ENCODE data around the gene MACROH2A2. TPM values are rescaled to one million over a fixed set of nuclear protein-coding genes. Genes with fewer than 3 reads are reported as not detected.
"Not testable (repeated sequence)": the region's sequence is repeated elsewhere in the genome, so short reads cannot be mapped to it uniquely, and the experiment has no call there.

MACROH2A2 gene
- total RNA-seq, 1 donor from 2014 or later = 31.2 TPM

GRCh38 chr10:70097459-70097858 lies 44.8 kb downstream of the MACROH2A2 start:
- H3K36me3 Mint-ChIP-seq (ENCODE audit: unreplicated experiment) = peaks cover 57% of the 10 kb centered on the region

GRCh38 chr10:70098271-70098670 lies 45.6 kb downstream of the MACROH2A2 start:
- no peak overlapping the region for H3K27ac Mint-ChIP-seq (ENCODE audit: unreplicated experiment)
- no peaks in the 10 kb centered on the region for H3K4me1 Mint-ChIP-seq (ENCODE audit: unreplicated experiment)
- no peaks in the 10 kb centered on the region for H3K27me3 Mint-ChIP-seq (ENCODE audit: unreplicated experiment)
- no peaks in the 10 kb centered on the region for H3K9me3 Mint-ChIP-seq (ENCODE audit: unreplicated experiment)
- no peak overlapping the region for H3K4me3 Mint-ChIP-seq (ENCODE audit: unreplicated experiment)
- H3K36me3 Mint-ChIP-seq (ENCODE audit: unreplicated experiment) = peaks cover 56% of the 10 kb centered on the region
- no peak for DNase-seq (ENCODE audit: extremely low spot score, unreplicated experiment)
- TF ChIP-seq CTCF (IDR thresholded peaks at IDR 0.05) = no peak

More at GRCh38 chr10:70097459-70097858, 44.8 kb downstream of the MACROH2A2 start:
- Mint-ChIP-seq H3K9me3 (ENCODE audit: unreplicated experiment) (no peaks in the 10 kb centered on the region), H3K4me1 (ENCODE audit: unreplicated experiment) (no peaks in the 10 kb centered on the region), H3K27me3 (ENCODE audit: unreplicated experiment) (no peaks in the 10 kb centered on the region), H3K27ac (ENCODE audit: unreplicated experiment) (no peak overlapping the region), H3K4me3 (ENCODE audit: unreplicated experiment) (no peak overlapping the region)
- TF ChIP-seq CTCF (IDR thresholded peaks at IDR 0.05) = no peak
- DNase-seq (ENCODE audit: extremely low spot score, unreplicated experiment) = no peak

GRCh38 chr10:70101068-70101562 lies 48.5 kb downstream of the MACROH2A2 start:
- H3K27ac Mint-ChIP-seq (ENCODE audit: unreplicated experiment); H3K4me1 Mint-ChIP-seq (ENCODE audit: unreplicated experiment); H3K4me3 Mint-ChIP-seq (ENCODE audit: unreplicated experiment); H3K27me3 Mint-ChIP-seq (ENCODE audit: unreplicated experiment); DNase-seq (ENCODE audit: extremely low spot score, unreplicated experiment); H3K9me3 Mint-ChIP-seq (ENCODE audit: unreplicated experiment): not testable (repeated sequence)
- peaks cover 46% of the 10 kb centered on the region for H3K36me3 Mint-ChIP-seq (ENCODE audit: unreplicated experiment)

GRCh38 chr10:70101668-70102067 lies 49.0 kb downstream of the MACROH2A2 start:
- peaks cover 44% of the 10 kb centered on the region for H3K36me3 Mint-ChIP-seq (ENCODE audit: unreplicated experiment)
- H3K4me1 Mint-ChIP-seq (ENCODE audit: unreplicated experiment) = peaks cover 7% of the 10 kb centered on the region
- no peak overlapping the region for H3K4me3 Mint-ChIP-seq (ENCODE audit: unreplicated experiment)
- H3K27me3 Mint-ChIP-seq (ENCODE audit: unreplicated experiment) = no peaks in the 10 kb centered on the region
- no peak for DNase-seq (ENCODE audit: extremely low spot score, unreplicated experiment)
- no peak for TF ChIP-seq CTCF (IDR thresholded peaks at IDR 0.05)
- H3K27ac Mint-ChIP-seq (ENCODE audit: unreplicated experiment) = no peak overlapping the region
- H3K9me3 Mint-ChIP-seq (ENCODE audit: unreplicated experiment) = no peaks in the 10 kb centered on the region

GRCh38 chr10:70106958-70107791 lies 54.5 kb downstream of the MACROH2A2 start:
- Mint-ChIP-seq H3K27me3 (ENCODE audit: unreplicated experiment) (no peaks in the 10 kb centered on the region), H3K4me3 (ENCODE audit: unreplicated experiment) (no peak overlapping the region), H3K9me3 (ENCODE audit: unreplicated experiment) (no peaks in the 10 kb centered on the region), H3K36me3 (ENCODE audit: unreplicated experiment) (peaks cover 28% of the 10 kb centered on the region), H3K4me1 (ENCODE audit: unreplicated experiment) (peaks cover 11% of the 10 kb centered on the region), H3K27ac (ENCODE audit: unreplicated experiment) (peak overlapping the region; percentile 70)
- TF ChIP-seq CTCF (IDR thresholded peaks at IDR 0.05) = peak; percentile 49
- no peak for DNase-seq (ENCODE audit: extremely low spot score, unreplicated experiment)
